Esophagus squamous epithelium (tissue), 4 donors: ENCODE results near the gene IL22RA2.
A peak's percentile ranks its signal among the peaks of the same experiment; 100 is the strongest.

Source experiments
- POLR2A ChIP-seq, 4 donors: fragments of 450-650 bp; IDR thresholded peaks; one replicate each; pipeline ENCODE4 v1.6.1; 2017; ENCODE audit warnings: antibody characterized with exemption in 4 of 4, mild to moderate bottlenecking in 4 of 4, moderate library complexity in 3 of 4
- TF ChIP-seq, protein P1 (sequence below), 6 experiments: fragments of 450-650 bp in 4 of 6; fragments of 200-600 bp in 2 of 6; sonication (generic) in 2 of 6; IDR thresholded peaks; one replicate each; pipeline ENCODE4 v1.5.1; 2016 to 2019; ENCODE audit warnings: antibody characterized with exemption in 6 of 6, mild to moderate bottlenecking in 4 of 6, moderate library complexity in 4 of 6

- TF ChIP-seq POLR2A (IDR thresholded peaks at IDR 0.05), result no peak
- TF ChIP-seq, protein P1, sequence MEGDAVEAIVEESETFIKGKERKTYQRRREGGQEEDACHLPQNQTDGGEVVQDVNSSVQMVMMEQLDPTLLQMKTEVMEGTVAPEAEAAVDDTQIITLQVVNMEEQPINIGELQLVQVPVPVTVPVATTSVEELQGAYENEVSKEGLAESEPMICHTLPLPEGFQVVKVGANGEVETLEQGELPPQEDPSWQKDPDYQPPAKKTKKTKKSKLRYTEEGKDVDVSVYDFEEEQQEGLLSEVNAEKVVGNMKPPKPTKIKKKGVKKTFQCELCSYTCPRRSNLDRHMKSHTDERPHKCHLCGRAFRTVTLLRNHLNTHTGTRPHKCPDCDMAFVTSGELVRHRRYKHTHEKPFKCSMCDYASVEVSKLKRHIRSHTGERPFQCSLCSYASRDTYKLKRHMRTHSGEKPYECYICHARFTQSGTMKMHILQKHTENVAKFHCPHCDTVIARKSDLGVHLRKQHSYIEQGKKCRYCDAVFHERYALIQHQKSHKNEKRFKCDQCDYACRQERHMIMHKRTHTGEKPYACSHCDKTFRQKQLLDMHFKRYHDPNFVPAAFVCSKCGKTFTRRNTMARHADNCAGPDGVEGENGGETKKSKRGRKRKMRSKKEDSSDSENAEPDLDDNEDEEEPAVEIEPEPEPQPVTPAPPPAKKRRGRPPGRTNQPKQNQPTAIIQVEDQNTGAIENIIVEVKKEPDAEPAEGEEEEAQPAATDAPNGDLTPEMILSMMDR (IDR thresholded peaks at IDR 0.05), result peak in 2 of 6 experiments; percentile 28 to 47
Measured at GRCh38 chr6:137136065-137136464, 37.4 kb downstream of the IL22RA2 start.
